Endothelial cell of umbilical vein (primary cell): Measurements from ENCODE around the gene DSCAML1.

Experiments used
- CTCF ChIP-seq, 2 donors: IDR thresholded peaks; 1 replicate in 1 of 2; 2 replicates in 1 of 2; pipeline ENCODE4 v1.5.1; 2011; ENCODE audit warnings: low read length in 2 of 2, mild to moderate bottlenecking in 2 of 2, moderate library complexity in 2 of 2, control low read depth in 1 of 2, inconsistent platforms in 1 of 2, low read depth in 1 of 2; ENCODE audit not compliant: insufficient read depth in 1 of 2; ENCODE audit errors: extremely low read depth in 1 of 2
- EZH2 ChIP-seq: IDR thresholded peaks from 2 replicates; pipeline ENCODE4 v1.6.1; 2012; ENCODE audit warnings: borderline replicate concordance, low read depth, mild to moderate bottlenecking, moderate library complexity, low read length, inconsistent platforms; ENCODE audit not compliant: severe bottlenecking
- FOS ChIP-seq: IDR thresholded peaks from 2 replicates; pipeline ENCODE4 v1.6.1; 2011; ENCODE audit warnings: mild to moderate bottlenecking, low read length, moderate library complexity, borderline replicate concordance; ENCODE audit not compliant: insufficient read depth
- JUN ChIP-seq: IDR thresholded peaks from 2 replicates; pipeline ENCODE4 v1.6.1; 2011; ENCODE audit warnings: borderline replicate concordance, low read depth; ENCODE audit not compliant: insufficient read length, insufficient read depth
- MAX ChIP-seq: IDR thresholded peaks from 2 replicates; pipeline ENCODE4 v1.6.1; 2011; ENCODE audit not compliant: insufficient read depth, insufficient read length
- POLR2A ChIP-seq: IDR thresholded peaks from 2 replicates; pipeline ENCODE4 v1.6.1; 2012; ENCODE audit warnings: low read depth, mild to moderate bottlenecking, control low read depth, low read length

- no peak for TF ChIP-seq MAX
- TF ChIP-seq CTCF (IDR thresholded peaks at IDR 0.05; ENCODE audit: extremely low read depth in 1 of 2, insufficient read depth in 1 of 2, low read depth in 1 of 2, low read length in 2 of 2): no peak
- no peak for TF ChIP-seq FOS
- no peak for TF ChIP-seq POLR2A
- no peak for TF ChIP-seq EZH2
- no peak for TF ChIP-seq JUN
Observed at GRCh38 chr11:117647207-117647606, 149.8 kb downstream of the DSCAML1 start.
